ENCODE measurements around the gene SLX4IP.

- TF ChIP-seq CTCF (IDR thresholded peaks at IDR 0.05) (no peak), POLR2A (IDR thresholded peaks at IDR 0.05) (no peak)
Observed at GRCh38 chr20:10408108-10408813, 26.8 kb upstream of the SLX4IP start.

Measured in prostate gland (tissue), 2 donors.